ENCODE data around the gene EPS8L1. TPM values are rescaled to one million over a fixed set of nuclear protein-coding genes. Genes with fewer than 3 reads are reported as not detected.

EPS8L1 gene
- total RNA-seq, 2 donors from 2014 or later = 42.1 to 75.9 TPM

- ATAC-seq = no peak
- intact Hi-C loops (cut with DNase I, micrococcal nuclease) = no loop called here
- no peak for DNase-seq
Observed at GRCh38 chr19:55089342-55089944, 13.8 kb downstream of the EPS8L1 start.

- ATAC-seq = no peak
- intact Hi-C loops (cut with DNase I, micrococcal nuclease) = no loop called here
- DNase-seq = no peak
Observed at GRCh38 chr19:55090564-55090963, 14.9 kb downstream of the EPS8L1 start.

GRCh38 chr19:55091126-55091910, 15.6 kb downstream of the EPS8L1 start:
- intact Hi-C loops (cut with DNase I, micrococcal nuclease) = no loop called here
- DNase-seq = no peak
- ATAC-seq = no peak

GRCh38 chr19:55091955-55092354, 16.3 kb downstream of the EPS8L1 start:
- intact Hi-C loops (cut with DNase I, micrococcal nuclease) = no loop called here
- ATAC-seq (no peak), DNase-seq (no peak)

DNA sequence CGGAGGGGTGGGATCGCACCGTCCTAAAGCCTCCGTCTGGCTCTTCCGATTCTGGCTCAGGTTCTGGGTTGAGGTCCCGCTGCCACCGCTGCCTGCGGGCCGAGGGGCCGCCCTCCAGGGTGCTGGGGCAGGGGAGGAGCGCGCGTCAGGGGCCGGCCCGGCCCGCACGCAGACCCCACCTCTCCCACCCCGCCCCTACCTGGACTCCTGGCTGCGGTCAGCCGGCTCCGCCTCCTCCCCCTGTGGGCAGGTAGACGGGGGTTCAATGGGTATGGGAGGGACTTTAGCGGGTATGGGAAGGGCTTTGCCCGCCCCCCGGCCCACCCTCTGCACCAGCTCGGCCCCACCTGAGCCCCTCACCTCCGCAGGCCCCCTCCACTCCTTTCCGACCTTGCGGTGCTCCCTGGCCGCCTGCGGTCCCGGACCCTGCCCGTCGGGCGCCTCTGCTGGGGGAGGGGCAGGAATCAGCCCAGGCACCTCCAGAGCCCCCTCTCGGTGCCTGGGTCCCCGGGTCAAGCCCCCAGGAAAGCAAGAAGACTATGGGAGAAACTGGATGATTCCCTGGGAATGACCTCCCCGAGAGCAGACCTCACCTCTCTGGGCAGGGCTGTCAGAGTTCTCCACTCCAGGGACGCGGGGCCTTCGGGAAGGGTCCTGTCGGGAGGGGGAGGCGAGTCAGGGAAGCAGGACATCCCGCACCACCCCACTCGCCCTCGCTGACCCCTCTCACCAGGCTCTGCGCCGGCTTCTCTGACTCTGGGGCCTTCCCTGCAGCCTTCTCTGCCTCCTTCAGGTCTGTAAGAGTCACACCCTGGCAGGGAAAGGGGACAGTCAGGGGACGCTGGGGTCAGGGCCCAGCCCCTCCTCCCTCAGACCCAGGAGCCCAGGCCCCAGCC, 17.0 kb downstream of the EPS8L1 start:
- DNase-seq = no peak
- no peak for ATAC-seq
- intact Hi-C loops (cut with DNase I, micrococcal nuclease) = no loop called here

GRCh38 chr19:55094456-55095259, 19.0 kb downstream of the EPS8L1 start:
- no peak for ATAC-seq
- no peak for DNase-seq
- intact Hi-C loops (cut with DNase I, micrococcal nuclease) = no loop called here

DNA sequence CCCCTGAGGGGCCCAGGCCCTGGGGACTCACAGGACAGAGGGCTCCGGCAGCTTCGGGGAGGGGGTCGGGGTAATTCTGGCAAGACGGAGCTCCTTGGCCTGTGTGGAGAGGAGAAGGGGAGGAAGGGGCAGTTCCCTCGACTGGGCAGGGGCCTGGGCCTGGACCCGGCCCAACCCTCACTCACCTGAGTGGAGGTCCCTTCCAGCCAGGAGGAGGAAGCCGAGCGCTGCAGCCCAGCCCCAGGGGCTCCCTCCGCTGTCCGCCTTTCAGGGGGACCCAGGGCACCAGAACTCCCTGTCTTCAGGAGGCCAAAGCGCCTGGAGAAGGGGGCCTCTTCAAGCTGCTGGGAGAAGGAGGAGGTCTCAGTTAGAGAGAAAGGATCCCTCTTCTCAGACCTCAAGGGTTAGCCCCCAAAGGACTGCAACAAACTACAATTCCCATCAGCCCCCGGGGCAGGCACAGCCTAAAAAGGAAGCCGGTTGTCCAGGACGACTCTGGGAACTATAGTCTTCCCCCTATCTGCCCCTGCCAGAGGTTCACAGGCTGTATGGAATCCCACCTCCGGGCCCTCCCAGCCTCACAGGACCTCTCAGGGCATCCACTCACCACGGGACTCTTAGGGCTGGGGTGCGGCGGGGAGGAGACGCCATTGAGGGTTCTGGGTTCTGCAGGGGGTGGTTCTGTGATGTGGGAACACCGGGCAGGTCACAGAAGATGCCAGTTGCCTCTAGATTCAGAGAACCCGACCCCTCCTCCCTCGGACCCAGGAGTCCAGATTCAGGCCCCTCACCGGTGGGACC, 19.8 kb downstream of the EPS8L1 start:
- DNase-seq = no peak
- intact Hi-C loops (cut with DNase I, micrococcal nuclease) = no loop called here
- no peak for ATAC-seq

GRCh38 chr19:55096061-55096701, 20.5 kb downstream of the EPS8L1 start:
- DNase-seq = no peak

DNA sequence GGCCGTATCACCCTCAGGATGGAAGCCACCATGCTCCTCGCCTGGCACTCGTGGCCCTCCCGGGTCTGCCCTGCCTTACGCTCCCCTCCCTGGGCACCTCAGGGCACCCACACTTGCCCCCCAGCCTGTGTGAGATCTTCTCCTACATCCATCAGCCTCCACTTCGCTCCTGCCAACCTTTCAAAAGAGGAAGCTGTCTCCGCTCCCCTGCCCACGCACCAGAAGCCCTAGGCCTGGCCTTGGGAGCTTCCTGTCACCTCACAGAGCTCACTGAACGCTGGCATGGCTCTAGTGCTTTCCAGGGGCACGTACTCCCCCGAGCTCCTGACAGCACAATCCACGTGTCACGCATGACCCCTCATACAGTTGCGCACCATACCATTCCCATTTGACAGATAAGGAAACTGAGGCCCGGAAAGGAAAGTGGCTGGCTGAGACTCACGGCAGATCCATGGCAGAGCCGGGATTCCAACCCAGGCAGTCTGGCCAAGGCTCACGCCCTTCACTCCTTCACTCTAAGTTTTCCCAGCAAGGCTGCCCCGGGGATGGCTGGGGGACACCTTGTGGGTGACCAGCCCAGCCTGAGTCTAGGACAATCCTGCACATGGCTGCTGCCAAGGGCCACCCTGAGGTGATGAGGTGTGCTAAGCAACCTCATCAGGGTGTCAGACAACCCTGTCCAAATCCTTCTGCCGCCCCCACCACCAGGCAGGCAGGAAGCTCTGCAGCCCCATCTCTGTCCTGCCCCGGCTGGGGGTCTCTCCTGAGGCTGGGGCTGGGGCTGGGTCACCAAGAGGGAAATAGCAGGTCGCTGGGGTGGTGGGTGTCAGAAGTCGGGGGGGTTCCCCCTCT, 22.4 kb downstream of the EPS8L1 start:
- ATAC-seq = no peak
- intact Hi-C loops (cut with DNase I, micrococcal nuclease) = no loop called here
- no peak for DNase-seq

More at GRCh38 chr19:55096061-55096701, 20.5 kb downstream of the EPS8L1 start:
- no peak for ATAC-seq
- intact Hi-C loops (cut with DNase I, micrococcal nuclease) = no loop called here

DNA sequence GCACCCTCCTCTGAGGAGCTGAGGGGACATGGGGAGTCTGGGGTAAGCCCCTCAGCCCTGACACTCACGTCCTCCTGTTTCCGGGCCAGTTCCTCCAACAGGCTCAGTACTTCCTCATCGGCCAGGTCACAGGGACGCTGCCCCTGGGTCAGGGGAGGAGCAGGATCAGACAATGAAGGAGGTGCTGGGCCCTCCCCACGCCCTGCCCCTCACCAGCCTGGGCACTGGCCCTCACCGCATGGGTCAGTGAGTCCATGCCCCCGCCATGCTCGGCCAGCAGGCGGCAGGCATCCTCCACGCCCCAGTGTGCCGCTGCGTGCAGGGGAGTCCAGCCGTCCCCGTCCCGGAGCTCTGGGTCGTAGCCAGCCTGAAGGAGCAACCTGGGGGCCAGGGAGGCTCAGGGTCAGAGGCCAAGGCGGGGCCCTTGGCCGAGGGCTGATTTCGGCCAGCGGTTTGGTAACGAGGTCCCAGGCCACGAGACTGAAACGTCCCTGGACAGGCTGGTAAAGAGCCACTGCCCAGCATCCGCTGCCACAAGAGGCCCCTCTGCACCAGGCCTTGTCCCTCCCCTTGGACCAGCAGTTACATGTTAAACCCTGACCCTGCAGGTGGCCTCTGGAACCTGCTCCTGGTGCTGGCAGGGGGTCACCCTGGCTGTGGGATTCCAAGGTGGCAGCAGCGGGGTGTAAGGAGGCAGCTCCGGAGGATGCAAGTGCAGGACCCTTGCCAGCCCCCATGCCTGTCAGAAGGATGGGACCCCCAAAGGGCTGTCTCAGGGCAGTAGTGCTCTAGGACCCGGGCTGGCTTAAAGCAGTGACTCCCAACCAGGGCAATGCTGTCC, 23.3 kb downstream of the EPS8L1 start:
- ATAC-seq (peak; percentile 7), DNase-seq (no peak)
- intact Hi-C loops (cut with DNase I, micrococcal nuclease) = no loop called here

- intact Hi-C loops (cut with DNase I, micrococcal nuclease) = no loop called here
- DNase-seq (no peak), ATAC-seq (no peak)
Observed at GRCh38 chr19:55099557-55100506, 24.2 kb downstream of the EPS8L1 start.

DNA sequence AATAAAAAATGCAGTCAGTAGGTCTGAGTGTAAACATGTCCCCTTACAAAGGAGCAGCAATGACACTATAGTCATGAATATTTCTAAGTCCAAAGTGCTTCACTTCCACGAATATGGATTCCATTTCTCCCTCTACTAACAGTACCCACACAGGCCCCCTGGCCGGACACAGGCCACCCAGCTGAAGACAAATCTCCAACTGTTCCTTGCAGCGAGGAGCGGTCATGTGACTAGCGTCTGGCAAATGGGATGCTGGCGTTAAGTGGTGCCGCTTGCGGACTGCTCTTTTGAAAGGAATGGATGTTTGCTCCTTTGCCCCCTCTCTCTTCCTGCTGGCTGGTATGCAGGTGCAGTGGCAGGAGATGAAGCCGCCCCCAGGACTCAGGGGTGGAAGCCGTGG, 25.6 kb downstream of the EPS8L1 start:
- intact Hi-C loops (cut with DNase I, micrococcal nuclease) = no loop called here
- DNase-seq (no peak), ATAC-seq (no peak)

GRCh38 chr19:55103190-55103589, 27.5 kb downstream of the EPS8L1 start:
- ATAC-seq = no peak
- intact Hi-C loops (cut with DNase I, micrococcal nuclease) = no loop called here
- no peak for DNase-seq

GRCh38 chr19:55105237-55105636, 29.6 kb downstream of the EPS8L1 start:
- intact Hi-C loops (cut with DNase I, micrococcal nuclease) = no loop called here
- DNase-seq (no peak), ATAC-seq (no peak)

- DNase-seq = no peak
- intact Hi-C loops (cut with DNase I, micrococcal nuclease) = no loop called here
- ATAC-seq = no peak
Observed at GRCh38 chr19:55106591-55106990, 30.9 kb downstream of the EPS8L1 start.
